HCT116 (cell line): ENCODE data around the gene APBB2. TPM values are rescaled to one million over a fixed set of nuclear protein-coding genes. Genes with fewer than 3 reads are reported as not detected.
A peak's percentile ranks its signal among the peaks of the same experiment; 100 is the strongest.

Source experiments
- ATAC-seq: fragments of 200-7000 bp; cut with Tn5 transposase; 2 replicates; pipeline ENCODE4 v1.9.1; 2020; ENCODE audit warnings: mild to moderate bottlenecking, moderate library complexity
- BruUV-seq: library from RNA; stranded (reverse); fragments of 400-500 nt; replicated peaks from 2 replicates; lab custom pipeline; 2021; lab: Mats Ljungman, UMichigan
- CTCF ChIA-PET: fragments of 300-600 bp; sonication (Branson Sonifier 250); formaldehyde crosslinking; loops from one replicate; lab custom pipeline; 2021; ENCODE audit warnings: antibody characterized with exemption; lab: Charles Lee
- POLR2A ChIA-PET: fragments of 300-600, 350-600 bp; sonication (Branson Sonifier 250); formaldehyde crosslinking; loops from one replicate; lab custom pipeline; 2021; ENCODE audit warnings: antibody characterized with exemption; lab: Charles Lee
- RAD21 ChIA-PET, 2 experiments: fragments of 300-600 bp; sonication (Branson Sonifier 250); formaldehyde crosslinking; loops; one replicate each; lab custom pipeline; 2023; ENCODE audit warnings: low total read pairs in 2 of 2; ENCODE audit not compliant: uncharacterized antibody in 2 of 2, unreplicated experiment in 2 of 2, low non-redundant PET in 1 of 2; lab: Charles Lee
- DNase-seq: peaks from one replicate; pipeline ENCODE4 v3.0.0-alpha.2; 2010; ENCODE audit warnings: low read depth, low spot score
- H2AFZ ChIP-seq: fragments of 200-600 bp; shearing (Covaris generic), sonication (generic); 2 replicates; pipeline ENCODE4 v1.6.1; 2017; ENCODE audit warnings: low read depth, mixed run types, mixed read lengths, antibody characterized with exemption, low read length; ENCODE audit not compliant: poor library complexity, severe bottlenecking
- H3K27ac ChIP-seq: 2 replicates; pipeline ENCODE4 v1.5.1; 2012; ENCODE audit warnings: low read depth, low read length
- H3K27me3 ChIP-seq: fragments of 200-600 bp; sonication (generic); 2 replicates; pipeline ENCODE4 v1.6.1; 2016; ENCODE audit warnings: mixed run types, low read length, mixed read lengths; ENCODE audit not compliant: insufficient read depth
- H3K36me3 ChIP-seq, 2 experiments: fragments of 200-500 bp in 1 of 2; fragments of 200-600 bp in 1 of 2; sonication (Bioruptor generic) in 1 of 2; sonication (generic) in 1 of 2; 2 replicates each; pipeline versions ENCODE4 v1.5.1 to v1.6.1; 2014 to 2016; ENCODE audit warnings: low read length in 2 of 2, inconsistent platforms in 1 of 2, mixed read lengths in 1 of 2, mixed run types in 1 of 2; ENCODE audit not compliant: insufficient read depth in 2 of 2, control insufficient read depth in 1 of 2
- H3K4me1 ChIP-seq, 2 experiments: fragments of 200-600 bp in 1 of 2; sonication (generic) in 1 of 2; 2 replicates each; pipeline versions ENCODE4 v1.5.1 to v1.6.1; 2012 to 2017; ENCODE audit warnings: low read length in 2 of 2, inconsistent platforms in 1 of 2, mild to moderate bottlenecking in 1 of 2, mixed read lengths in 1 of 2, mixed run types in 1 of 2, moderate library complexity in 1 of 2; ENCODE audit not compliant: insufficient read depth in 2 of 2, control insufficient read depth in 1 of 2
- H3K4me2 ChIP-seq: fragments of 200-600 bp; sonication (generic); 2 replicates; pipeline ENCODE4 v1.6.1; 2017; ENCODE audit warnings: mixed run types, low read length, mixed read lengths
- H3K4me3 ChIP-seq, 2 experiments: fragments of 200-600 bp in 1 of 2; sonication (generic) in 1 of 2; replicated peaks in 1 of 2; 2 replicates each; pipeline ENCODE4 v1.5.1; 2011 to 2016; ENCODE audit warnings: low read length in 2 of 2, control low read depth in 1 of 2, low read depth in 1 of 2, mild to moderate bottlenecking in 1 of 2, mixed read lengths in 1 of 2, mixed run types in 1 of 2
- H3K79me2 ChIP-seq: fragments of 200-600 bp; sonication (generic); 2 replicates; pipeline ENCODE4 v1.6.1; 2017; ENCODE audit warnings: mild to moderate bottlenecking, mixed run types, low read length, moderate library complexity, mixed read lengths; ENCODE audit not compliant: insufficient read depth
- H3K9ac ChIP-seq: fragments of 200-600 bp; sonication (generic); 2 replicates; pipeline ENCODE4 v1.6.1; 2016; ENCODE audit warnings: low read length, mixed read lengths
- H3K9me2 ChIP-seq: fragments of 200-600 bp; sonication (generic), shearing (Covaris generic); 2 replicates; pipeline ENCODE4 v1.6.1; 2017; ENCODE audit warnings: mixed run types, mild to moderate bottlenecking, moderate library complexity; ENCODE audit not compliant: insufficient read depth
- H3K9me3 ChIP-seq, 2 experiments: fragments of 200-500 bp in 1 of 2; fragments of 200-600 bp in 1 of 2; sonication (Bioruptor generic) in 1 of 2; sonication (generic) in 1 of 2; 2 replicates each; pipeline ENCODE4 v1.6.1; 2014 to 2017; ENCODE audit warnings: low read length in 2 of 2, mixed read lengths in 2 of 2, inconsistent platforms in 1 of 2, low read depth in 1 of 2, mild to moderate bottlenecking in 1 of 2, mixed run types in 1 of 2, moderate library complexity in 1 of 2; ENCODE audit not compliant: control insufficient read depth in 1 of 2, insufficient read depth in 1 of 2
- H4K20me1 ChIP-seq: fragments of 200-600 bp; sonication (generic), shearing (Covaris generic); 2 replicates; pipeline ENCODE4 v1.6.1; 2017; ENCODE audit warnings: mixed run types, mild to moderate bottlenecking, moderate library complexity; ENCODE audit not compliant: insufficient read depth
- EZH2 ChIP-seq: fragments of 200-600 bp; sonication (generic); IDR thresholded peaks from 2 replicates; pipeline ENCODE4 v1.6.1; 2017; ENCODE audit warnings: antibody characterized with exemption, mixed run types
- POLR2A ChIP-seq: IDR thresholded peaks from 2 replicates; pipeline ENCODE4 v1.7.0; 2011; ENCODE audit warnings: borderline replicate concordance; ENCODE audit not compliant: insufficient read depth, insufficient read length; ENCODE audit errors: extremely low read depth
- POLR2AphosphoS5 ChIP-seq: IDR thresholded peaks from 2 replicates; pipeline ENCODE4 v1.6.1; 2011; ENCODE audit warnings: mild to moderate bottlenecking, low read depth, low read length, moderate library complexity
- RAD21 ChIP-seq: IDR thresholded peaks from 2 replicates; pipeline ENCODE4 v1.6.1; 2012; ENCODE audit warnings: low read depth, mild to moderate bottlenecking
- SIN3A ChIP-seq: IDR thresholded peaks from 2 replicates; pipeline ENCODE4 v1.6.1; 2012; ENCODE audit warnings: low read depth
- TCF7L2 ChIP-seq: IDR thresholded peaks from 2 replicates; pipeline ENCODE4 v1.7.0; 2011; ENCODE audit warnings: borderline replicate concordance, inconsistent platforms; ENCODE audit not compliant: insufficient read depth, insufficient read length; ENCODE audit errors: extremely low read depth
- YY1 ChIP-seq: IDR thresholded peaks from 2 replicates; pipeline ENCODE4 v1.6.1; 2011; ENCODE audit warnings: low read length, low read depth, moderate library complexity, mild to moderate bottlenecking; ENCODE audit not compliant: insufficient replicate concordance; ENCODE audit errors: extremely low read depth
- intact Hi-C: fragments of 100-400 bp; cut with micrococcal nuclease; formaldehyde crosslinking; loops from 2 replicates; pipeline ENCODE4 v1.10.0; 2022
- total RNA-seq: library from RNA; stranded (reverse); gene quantifications from one replicate; pipeline ENCODE4 v1.2.1, GENCODE V29; 2021; ENCODE audit not compliant: unreplicated experiment
- TF ChIP-seq, protein P1 (sequence below): IDR thresholded peaks from 2 replicates; pipeline ENCODE4 v1.6.1; 2011; ENCODE audit warnings: mild to moderate bottlenecking, low read length, moderate library complexity; ENCODE audit not compliant: insufficient replicate concordance; ENCODE audit errors: extremely low read depth

The APBB2 gene
- total RNA-seq, 1 experiment from 2014 or later: 72.5 TPM

DNA sequence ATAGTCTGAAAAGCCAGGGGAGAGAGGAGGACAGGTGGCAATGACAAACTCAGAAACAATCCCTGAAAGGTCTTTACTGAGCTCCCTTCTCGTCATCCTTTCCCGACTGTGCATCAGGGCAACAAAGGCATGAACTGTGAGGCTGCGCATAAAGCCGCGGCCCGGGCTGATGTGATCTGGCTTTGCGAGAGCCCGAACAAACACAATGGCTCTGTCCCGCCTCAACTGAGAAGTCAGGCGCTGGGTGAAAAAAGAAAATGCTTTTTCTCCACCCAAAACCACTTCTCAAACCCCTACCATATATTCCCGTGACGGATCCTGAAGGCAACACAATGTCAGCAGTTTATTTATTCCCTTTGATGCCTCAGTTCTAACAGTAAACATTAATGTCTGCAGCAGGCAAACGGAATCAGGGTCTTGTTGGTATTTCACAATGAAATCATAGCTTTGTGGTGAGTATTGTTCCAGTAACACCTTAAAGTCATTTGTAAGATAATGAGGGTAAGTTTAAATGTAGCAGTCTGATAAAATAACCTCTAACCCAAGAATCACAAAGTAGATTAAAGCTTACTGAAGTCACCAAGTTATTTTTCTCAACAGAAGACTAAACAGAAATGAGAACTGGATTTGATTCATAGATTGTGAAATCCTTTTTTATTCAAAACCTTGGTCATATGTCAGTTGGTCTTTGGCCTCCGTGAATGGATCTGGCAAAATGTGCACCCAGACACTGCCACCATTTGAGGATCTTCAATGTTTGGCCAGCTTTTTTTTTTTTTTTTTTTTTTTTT is 67.4 kb downstream of the APBB2 start:
- Histone ChIP-seq H3K36me3 (peaks cover 0 to 6% of the 10 kb centered on the region in 2 experiments; a peak in 1 of 4 replicates), H3K4me3 (peak overlapping the region in 1 of 2 experiments; percentile 18; a peak in 1 of 4 replicates), H3K4me1 (peaks cover 71 to 92% of the 10 kb centered on the region in 2 experiments), H3K4me2 (peak overlapping the region; percentile 57), H2AFZ (no peak overlapping the region), H3K79me2 (peaks cover 99% of the 10 kb centered on the region), H3K27me3 (no peaks in the 10 kb centered on the region), H4K20me1 (no peaks in the 10 kb centered on the region), H3K27ac (peak overlapping the region; percentile 87), H3K9ac (peak overlapping the region; percentile 43), H3K9me3 (no peaks in the 10 kb centered on the region), H3K9me2 (no peaks in the 10 kb centered on the region)
- ChIA-PET POLR2A (interaction anchor here (0.6 to 1.0 kb wide), 3 partner anchors 14 to 156 kb away, joined by 3 to 6 read pairs (median 3); no protein-coding TSS in a partner anchor), CTCF (no interaction called here), RAD21 (no interaction called here)
- intact Hi-C loops: no loop called here
- BruUV-seq: no TSS peak
- DNase-seq: no peak
- no peak for ATAC-seq
- TF ChIP-seq RAD21 (no peak), EZH2 (no peak), YY1 (no peak), SIN3A (no peak), TCF7L2 (no peak), POLR2A (no peak), POLR2AphosphoS5 (no peak)
- TF ChIP-seq, protein P1, sequence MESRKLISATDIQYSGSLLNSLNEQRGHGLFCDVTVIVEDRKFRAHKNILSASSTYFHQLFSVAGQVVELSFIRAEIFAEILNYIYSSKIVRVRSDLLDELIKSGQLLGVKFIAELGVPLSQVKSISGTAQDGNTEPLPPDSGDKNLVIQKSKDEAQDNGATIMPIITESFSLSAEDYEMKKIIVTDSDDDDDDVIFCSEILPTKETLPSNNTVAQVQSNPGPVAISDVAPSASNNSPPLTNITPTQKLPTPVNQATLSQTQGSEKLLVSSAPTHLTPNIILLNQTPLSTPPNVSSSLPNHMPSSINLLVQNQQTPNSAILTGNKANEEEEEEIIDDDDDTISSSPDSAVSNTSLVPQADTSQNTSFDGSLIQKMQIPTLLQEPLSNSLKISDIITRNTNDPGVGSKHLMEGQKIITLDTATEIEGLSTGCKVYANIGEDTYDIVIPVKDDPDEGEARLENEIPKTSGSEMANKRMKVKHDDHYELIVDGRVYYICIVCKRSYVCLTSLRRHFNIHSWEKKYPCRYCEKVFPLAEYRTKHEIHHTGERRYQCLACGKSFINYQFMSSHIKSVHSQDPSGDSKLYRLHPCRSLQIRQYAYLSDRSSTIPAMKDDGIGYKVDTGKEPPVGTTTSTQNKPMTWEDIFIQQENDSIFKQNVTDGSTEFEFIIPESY: no peak
